Activated naive CD4-positive, alpha-beta T cell treated with anti-CD3 and anti-CD28 coated beads, Interleukin-2, amount 50 U/mL, for 72 hours (primary cell): ENCODE results near the gene PRKCB. TPM values are rescaled to one million over a fixed set of nuclear protein-coding genes. Genes with fewer than 3 reads are reported as not detected.

Experiments
- ATAC-seq, 2 donors: fragments of 150-1000 bp; cut with Tn5 transposase; 2 replicates each; pipeline ENCODE4 v1.10.0; 2021; ENCODE audit warnings: mild to moderate bottlenecking in 2 of 2, moderate library complexity in 2 of 2
- DNase-seq, 2 donors: peaks; one replicate each; pipeline ENCODE4 v3.0.0; 2021 to 2022; ENCODE audit warnings: low spot score in 2 of 2
- H3K27ac Mint-ChIP-seq, 2 donors: one replicate each; pipeline ENCODE4 v1.8.0; 2022; ENCODE audit warnings: mild to moderate bottlenecking in 2 of 2, mixed read lengths in 2 of 2
- H3K36me3 Mint-ChIP-seq, 2 donors: one replicate each; pipeline ENCODE4 v1.8.0; 2022; ENCODE audit warnings: mixed read lengths in 2 of 2
- H3K9me3 Mint-ChIP-seq, 2 donors: one replicate each; pipeline ENCODE4 v1.8.0; 2022; ENCODE audit warnings: mixed read lengths in 2 of 2
- total RNA-seq, 2 donors: library from RNA; stranded (reverse); gene quantifications; one replicate each; pipeline ENCODE4 v1.2.3, GENCODE V29; 2022

The PRKCB gene
- total RNA-seq, 2 donors from 2014 or later: 47.8 to 89.9 TPM

- H3K36me3 Mint-ChIP-seq: peaks cover 0 to 13% of the 10 kb centered on the region in 2 donors
- H3K27ac Mint-ChIP-seq: no peak overlapping the region
- ATAC-seq (no peak), DNase-seq (no peak)
- no peaks in the 10 kb centered on the region for H3K9me3 Mint-ChIP-seq
Observed at GRCh38 chr16:23876256-23876896, 40.6 kb downstream of the PRKCB start.

- no peak for DNase-seq
Observed at GRCh38 chr16:23877107-23878070, 41.6 kb downstream of the PRKCB start.

GRCh38 chr16:23879735-23880373 is 44.1 kb downstream of the PRKCB start:
- no peak for ATAC-seq

More at GRCh38 chr16:23877107-23878070, 41.6 kb downstream of the PRKCB start:
- peak overlapping the region in 1 of 2 donors; percentile 16 for H3K27ac Mint-ChIP-seq
- peak; percentile 61 to 70 for ATAC-seq
- peaks cover 0 to 3% of the 10 kb centered on the region in 2 donors for H3K36me3 Mint-ChIP-seq
- no peaks in the 10 kb centered on the region for H3K9me3 Mint-ChIP-seq

GRCh38 chr16:23889189-23889588 is 53.4 kb downstream of the PRKCB start:
- Mint-ChIP-seq H3K36me3 (peaks cover 8 to 49% of the 10 kb centered on the region in 2 donors), H3K27ac (peak overlapping the region in 1 of 2 donors; percentile 25), H3K9me3 (peaks cover 0 to 4% of the 10 kb centered on the region in 2 donors)
- no peak for DNase-seq
- no peak for ATAC-seq

More at GRCh38 chr16:23879735-23880373, 44.1 kb downstream of the PRKCB start:
- peaks cover 7 to 20% of the 10 kb centered on the region in 2 donors for H3K36me3 Mint-ChIP-seq
- H3K9me3 Mint-ChIP-seq: no peaks in the 10 kb centered on the region
- H3K27ac Mint-ChIP-seq: no peak overlapping the region
- no peak for DNase-seq

- Mint-ChIP-seq H3K9me3 (peaks cover 0 to 6% of the 10 kb centered on the region in 2 donors), H3K36me3 (peaks cover 0 to 27% of the 10 kb centered on the region in 2 donors), H3K27ac (no peak overlapping the region)
- no peak for DNase-seq
- no peak for ATAC-seq
Observed at GRCh38 chr16:23893986-23894385, 58.2 kb downstream of the PRKCB start.

GRCh38 chr16:23895052-23895451 is 59.3 kb downstream of the PRKCB start:
- peaks cover 0 to 6% of the 10 kb centered on the region in 2 donors for H3K9me3 Mint-ChIP-seq
- DNase-seq: no peak

GRCh38 chr16:23896832-23897821 is 61.3 kb downstream of the PRKCB start:
- DNase-seq (no peak), ATAC-seq (peak; percentile 29 to 57)
- H3K27ac Mint-ChIP-seq: peak overlapping the region in 1 of 2 donors; percentile 84
- H3K9me3 Mint-ChIP-seq: peaks cover 0 to 6% of the 10 kb centered on the region in 2 donors
- peaks cover 0 to 22% of the 10 kb centered on the region in 2 donors for H3K36me3 Mint-ChIP-seq

More at GRCh38 chr16:23895052-23895451, 59.3 kb downstream of the PRKCB start:
- H3K36me3 Mint-ChIP-seq: peaks cover 0 to 22% of the 10 kb centered on the region in 2 donors
- ATAC-seq: no peak
- H3K27ac Mint-ChIP-seq: no peak overlapping the region

- no peak overlapping the region for H3K27ac Mint-ChIP-seq
- no peak for ATAC-seq
- peaks cover 0 to 6% of the 10 kb centered on the region in 2 donors for H3K9me3 Mint-ChIP-seq
- DNase-seq: no peak
- H3K36me3 Mint-ChIP-seq: peaks cover 0 to 8% of the 10 kb centered on the region in 2 donors
Observed at GRCh38 chr16:23898682-23899430, 63.1 kb downstream of the PRKCB start.

GRCh38 chr16:23899869-23900268 is 64.1 kb downstream of the PRKCB start:
- peaks cover 0 to 6% of the 10 kb centered on the region in 2 donors for H3K9me3 Mint-ChIP-seq
- H3K27ac Mint-ChIP-seq: no peak overlapping the region
- DNase-seq: no peak
- no peak for ATAC-seq
- peaks cover 0 to 4% of the 10 kb centered on the region in 2 donors for H3K36me3 Mint-ChIP-seq

GRCh38 chr16:23900480-23901177 is 64.8 kb downstream of the PRKCB start:
- no peak for DNase-seq
- peaks cover 0 to 4% of the 10 kb centered on the region in 2 donors for H3K36me3 Mint-ChIP-seq
- no peak overlapping the region for H3K27ac Mint-ChIP-seq
- ATAC-seq: no peak
- H3K9me3 Mint-ChIP-seq: peaks cover 0 to 6% of the 10 kb centered on the region in 2 donors

GRCh38 chr16:23901178-23902033 is 65.6 kb downstream of the PRKCB start:
- DNase-seq: no peak
- Mint-ChIP-seq H3K9me3 (peaks cover 0 to 6% of the 10 kb centered on the region in 2 donors), H3K36me3 (peaks cover 0 to 1% of the 10 kb centered on the region in 2 donors), H3K27ac (peak overlapping the region; percentile 32 to 36)
- no peak for ATAC-seq

- ATAC-seq: no peak
- H3K27ac Mint-ChIP-seq: peak overlapping the region in 1 of 2 donors; percentile 36
- H3K36me3 Mint-ChIP-seq: no peaks in the 10 kb centered on the region
Observed at GRCh38 chr16:23902034-23902747, 66.4 kb downstream of the PRKCB start.

GRCh38 chr16:23902748-23903414 is 67.1 kb downstream of the PRKCB start:
- Mint-ChIP-seq H3K9me3 (peaks cover 0 to 6% of the 10 kb centered on the region in 2 donors), H3K36me3 (no peaks in the 10 kb centered on the region), H3K27ac (no peak overlapping the region)
- DNase-seq: no peak
- ATAC-seq: peak in 1 of 2 donors; percentile 37

More at GRCh38 chr16:23902034-23902747, 66.4 kb downstream of the PRKCB start:
- no peak for DNase-seq
- H3K9me3 Mint-ChIP-seq: peaks cover 0 to 6% of the 10 kb centered on the region in 2 donors
